ENCODE data around the gene FBXO10.

The FBXO10 gene

DNA sequence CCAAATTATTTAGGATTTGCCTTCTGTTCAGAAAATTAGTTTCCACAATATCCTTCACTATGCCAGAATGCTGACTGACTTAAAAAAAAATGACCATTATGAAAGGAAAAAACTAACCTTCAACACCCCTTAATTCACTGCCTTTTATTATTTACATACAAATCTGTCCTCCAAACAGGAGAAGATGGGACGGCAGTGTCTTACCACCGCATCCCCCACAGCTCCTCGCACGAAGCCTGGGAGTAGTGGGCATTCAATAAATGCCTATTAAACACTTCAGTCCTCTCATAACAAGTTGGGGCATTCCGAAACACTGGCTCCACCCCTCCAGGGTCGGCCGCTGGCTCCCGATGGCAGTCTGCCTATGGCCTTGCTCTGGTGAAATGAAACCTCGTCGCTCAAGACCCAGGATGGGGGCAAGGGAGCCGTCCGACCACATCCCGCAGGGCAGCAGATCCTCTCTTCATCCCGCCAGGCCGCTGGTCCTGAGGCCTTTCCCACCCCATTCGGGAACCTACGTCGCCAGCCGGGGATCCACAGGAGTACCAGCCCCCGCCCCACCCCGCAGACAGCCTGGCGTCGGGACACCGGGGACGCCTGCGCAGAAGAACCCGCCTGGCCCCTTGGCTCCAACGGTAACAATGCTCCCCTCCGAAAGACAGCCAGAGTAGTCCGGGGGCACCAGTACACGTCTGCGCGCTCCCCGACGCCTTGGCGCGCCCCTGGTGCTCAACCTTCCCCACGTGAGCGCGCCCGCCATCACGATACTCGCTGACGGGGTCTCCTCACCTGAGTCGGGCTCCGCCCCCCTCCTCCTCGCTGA lies 111.5 kb downstream of the FBXO10 start:
- Histone ChIP-seq H3K27ac (peak overlapping the region; percentile 50 to 98 (median 94)), H3K4me3 (peak overlapping the region; percentile 76 to 98 (median 93))

DNA sequence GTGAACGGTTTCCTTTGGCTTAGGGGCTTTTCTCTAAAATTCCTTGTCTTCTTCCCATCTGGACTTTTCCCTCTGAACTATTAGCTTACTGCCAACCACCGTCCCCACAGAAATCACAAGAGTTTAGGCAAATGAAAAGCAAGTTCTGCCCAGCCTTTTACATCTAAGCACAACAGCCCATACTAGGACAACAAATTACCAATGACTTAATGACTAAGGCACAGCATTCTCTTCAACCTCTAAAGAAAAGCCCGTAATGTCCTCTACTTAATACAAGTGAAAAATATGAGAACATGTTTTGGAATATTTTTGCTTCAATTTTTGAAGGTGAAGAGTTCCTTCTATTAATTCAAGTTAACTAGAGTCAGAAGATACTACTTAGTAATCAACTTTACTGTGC lies 112.2 kb downstream of the FBXO10 start:
- Histone ChIP-seq H3K27ac (peak overlapping the region in 19 of 21 experiments; percentile 83 to 98 (median 94)), H3K4me3 (peak overlapping the region; percentile 76 to 98 (median 93))

Measured in skin epidermis (tissue), 12 donors.